ENCODE measurements around the gene FGGY.

The FGGY gene

DNA sequence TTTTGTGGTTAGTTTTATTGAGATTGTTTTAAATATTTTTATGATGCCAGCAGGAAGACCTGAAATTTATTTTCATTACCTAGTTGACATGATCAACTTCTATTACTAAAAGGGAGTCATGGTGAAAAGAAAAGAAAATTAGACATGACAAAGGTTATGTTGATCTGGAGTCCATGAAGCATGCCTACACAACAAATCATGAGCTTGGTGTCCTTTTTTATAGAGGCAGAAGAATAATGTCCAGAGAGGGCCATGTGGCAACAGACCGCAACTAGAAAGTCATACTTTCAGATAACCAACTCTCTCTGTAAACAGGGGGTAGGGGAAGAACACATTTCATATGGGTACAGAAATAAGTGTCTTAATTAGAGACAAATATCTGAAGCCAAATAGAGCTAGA lies 342.4 kb downstream of the FGGY start:
- ChIA-PET POLR2A (no interaction called here), CTCF (interaction anchor here (0.7 kb wide), 1 partner anchor 151 kb away, joined by 3 read pairs; no protein-coding TSS in a partner anchor)
- no peak overlapping the region for H3K4me3 ChIP-seq (ENCODE audit: low read depth, low read length)

More for the DNA sequence above, 342.4 kb downstream of the FGGY start:
- H3K9me3 ChIP-seq (ENCODE audit: control insufficient read depth, insufficient read depth, low read depth, low read length) = no peaks in the 10 kb centered on the region
- no peaks in the 10 kb centered on the region for H3K36me3 ChIP-seq (ENCODE audit: control insufficient read depth in 2 of 2, insufficient read depth in 1 of 2, low read length in 2 of 2)
- TF ChIP-seq ZNF146 (tag by site-specific recombination; IDR thresholded peaks at IDR 0.05) (no peak), ZNF274 (IDR thresholded peaks at IDR 0.05; ENCODE audit: low read length) (no peak), ZNF274 (tag by site-specific recombination; IDR thresholded peaks at IDR 0.05; ENCODE audit: borderline replicate concordance) (no peak), WT1 (tag by site-specific recombination; IDR thresholded peaks at IDR 0.05) (no peak), ZNF302 (tag by site-specific recombination; IDR thresholded peaks at IDR 0.05; ENCODE audit: low read depth) (no peak), ZNF157 (tag by site-specific recombination; IDR thresholded peaks at IDR 0.05) (no peak), ZNF223 (tag by site-specific recombination; IDR thresholded peaks at IDR 0.05) (no peak), EGR2 (tag by site-specific recombination; IDR thresholded peaks at IDR 0.05; ENCODE audit: low read depth) (no peak), ZXDB (tag by site-specific recombination; IDR thresholded peaks at IDR 0.05) (no peak), ZBTB21 (tag by site-specific recombination; IDR thresholded peaks at IDR 0.05) (no peak), MYNN (tag by site-specific recombination; IDR thresholded peaks at IDR 0.05; ENCODE audit: borderline replicate concordance) (no peak), ZNF423 (tag by site-specific recombination; IDR thresholded peaks at IDR 0.05) (no peak), ZNF585B (tag by site-specific recombination; IDR thresholded peaks at IDR 0.05) (no peak), ZNF626 (tag by site-specific recombination; IDR thresholded peaks at IDR 0.05) (no peak), ZNF114 (tag by site-specific recombination; IDR thresholded peaks at IDR 0.05) (no peak), KLF9 (tag by site-specific recombination; IDR thresholded peaks at IDR 0.05; ENCODE audit: low read depth) (no peak)
- TF ChIP-seq, protein P1, sequence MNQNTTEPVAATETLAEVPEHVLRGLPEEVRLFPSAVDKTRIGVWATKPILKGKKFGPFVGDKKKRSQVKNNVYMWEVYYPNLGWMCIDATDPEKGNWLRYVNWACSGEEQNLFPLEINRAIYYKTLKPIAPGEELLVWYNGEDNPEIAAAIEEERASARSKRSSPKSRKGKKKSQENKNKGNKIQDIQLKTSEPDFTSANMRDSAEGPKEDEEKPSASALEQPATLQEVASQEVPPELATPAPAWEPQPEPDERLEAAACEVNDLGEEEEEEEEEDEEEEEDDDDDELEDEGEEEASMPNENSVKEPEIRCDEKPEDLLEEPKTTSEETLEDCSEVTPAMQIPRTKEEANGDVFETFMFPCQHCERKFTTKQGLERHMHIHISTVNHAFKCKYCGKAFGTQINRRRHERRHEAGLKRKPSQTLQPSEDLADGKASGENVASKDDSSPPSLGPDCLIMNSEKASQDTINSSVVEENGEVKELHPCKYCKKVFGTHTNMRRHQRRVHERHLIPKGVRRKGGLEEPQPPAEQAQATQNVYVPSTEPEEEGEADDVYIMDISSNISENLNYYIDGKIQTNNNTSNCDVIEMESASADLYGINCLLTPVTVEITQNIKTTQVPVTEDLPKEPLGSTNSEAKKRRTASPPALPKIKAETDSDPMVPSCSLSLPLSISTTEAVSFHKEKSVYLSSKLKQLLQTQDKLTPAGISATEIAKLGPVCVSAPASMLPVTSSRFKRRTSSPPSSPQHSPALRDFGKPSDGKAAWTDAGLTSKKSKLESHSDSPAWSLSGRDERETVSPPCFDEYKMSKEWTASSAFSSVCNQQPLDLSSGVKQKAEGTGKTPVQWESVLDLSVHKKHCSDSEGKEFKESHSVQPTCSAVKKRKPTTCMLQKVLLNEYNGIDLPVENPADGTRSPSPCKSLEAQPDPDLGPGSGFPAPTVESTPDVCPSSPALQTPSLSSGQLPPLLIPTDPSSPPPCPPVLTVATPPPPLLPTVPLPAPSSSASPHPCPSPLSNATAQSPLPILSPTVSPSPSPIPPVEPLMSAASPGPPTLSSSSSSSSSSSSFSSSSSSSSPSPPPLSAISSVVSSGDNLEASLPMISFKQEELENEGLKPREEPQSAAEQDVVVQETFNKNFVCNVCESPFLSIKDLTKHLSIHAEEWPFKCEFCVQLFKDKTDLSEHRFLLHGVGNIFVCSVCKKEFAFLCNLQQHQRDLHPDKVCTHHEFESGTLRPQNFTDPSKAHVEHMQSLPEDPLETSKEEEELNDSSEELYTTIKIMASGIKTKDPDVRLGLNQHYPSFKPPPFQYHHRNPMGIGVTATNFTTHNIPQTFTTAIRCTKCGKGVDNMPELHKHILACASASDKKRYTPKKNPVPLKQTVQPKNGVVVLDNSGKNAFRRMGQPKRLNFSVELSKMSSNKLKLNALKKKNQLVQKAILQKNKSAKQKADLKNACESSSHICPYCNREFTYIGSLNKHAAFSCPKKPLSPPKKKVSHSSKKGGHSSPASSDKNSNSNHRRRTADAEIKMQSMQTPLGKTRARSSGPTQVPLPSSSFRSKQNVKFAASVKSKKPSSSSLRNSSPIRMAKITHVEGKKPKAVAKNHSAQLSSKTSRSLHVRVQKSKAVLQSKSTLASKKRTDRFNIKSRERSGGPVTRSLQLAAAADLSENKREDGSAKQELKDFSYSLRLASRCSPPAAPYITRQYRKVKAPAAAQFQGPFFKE (tag by site-specific recombination; IDR thresholded peaks at IDR 0.05; ENCODE audit: borderline replicate concordance) = no peak
- TF ChIP-seq, protein P2, sequence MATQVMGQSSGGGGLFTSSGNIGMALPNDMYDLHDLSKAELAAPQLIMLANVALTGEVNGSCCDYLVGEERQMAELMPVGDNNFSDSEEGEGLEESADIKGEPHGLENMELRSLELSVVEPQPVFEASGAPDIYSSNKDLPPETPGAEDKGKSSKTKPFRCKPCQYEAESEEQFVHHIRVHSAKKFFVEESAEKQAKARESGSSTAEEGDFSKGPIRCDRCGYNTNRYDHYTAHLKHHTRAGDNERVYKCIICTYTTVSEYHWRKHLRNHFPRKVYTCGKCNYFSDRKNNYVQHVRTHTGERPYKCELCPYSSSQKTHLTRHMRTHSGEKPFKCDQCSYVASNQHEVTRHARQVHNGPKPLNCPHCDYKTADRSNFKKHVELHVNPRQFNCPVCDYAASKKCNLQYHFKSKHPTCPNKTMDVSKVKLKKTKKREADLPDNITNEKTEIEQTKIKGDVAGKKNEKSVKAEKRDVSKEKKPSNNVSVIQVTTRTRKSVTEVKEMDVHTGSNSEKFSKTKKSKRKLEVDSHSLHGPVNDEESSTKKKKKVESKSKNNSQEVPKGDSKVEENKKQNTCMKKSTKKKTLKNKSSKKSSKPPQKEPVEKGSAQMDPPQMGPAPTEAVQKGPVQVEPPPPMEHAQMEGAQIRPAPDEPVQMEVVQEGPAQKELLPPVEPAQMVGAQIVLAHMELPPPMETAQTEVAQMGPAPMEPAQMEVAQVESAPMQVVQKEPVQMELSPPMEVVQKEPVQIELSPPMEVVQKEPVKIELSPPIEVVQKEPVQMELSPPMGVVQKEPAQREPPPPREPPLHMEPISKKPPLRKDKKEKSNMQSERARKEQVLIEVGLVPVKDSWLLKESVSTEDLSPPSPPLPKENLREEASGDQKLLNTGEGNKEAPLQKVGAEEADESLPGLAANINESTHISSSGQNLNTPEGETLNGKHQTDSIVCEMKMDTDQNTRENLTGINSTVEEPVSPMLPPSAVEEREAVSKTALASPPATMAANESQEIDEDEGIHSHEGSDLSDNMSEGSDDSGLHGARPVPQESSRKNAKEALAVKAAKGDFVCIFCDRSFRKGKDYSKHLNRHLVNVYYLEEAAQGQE (tag by site-specific recombination; IDR thresholded peaks at IDR 0.05) = no peak
- TF ChIP-seq, protein P3, sequence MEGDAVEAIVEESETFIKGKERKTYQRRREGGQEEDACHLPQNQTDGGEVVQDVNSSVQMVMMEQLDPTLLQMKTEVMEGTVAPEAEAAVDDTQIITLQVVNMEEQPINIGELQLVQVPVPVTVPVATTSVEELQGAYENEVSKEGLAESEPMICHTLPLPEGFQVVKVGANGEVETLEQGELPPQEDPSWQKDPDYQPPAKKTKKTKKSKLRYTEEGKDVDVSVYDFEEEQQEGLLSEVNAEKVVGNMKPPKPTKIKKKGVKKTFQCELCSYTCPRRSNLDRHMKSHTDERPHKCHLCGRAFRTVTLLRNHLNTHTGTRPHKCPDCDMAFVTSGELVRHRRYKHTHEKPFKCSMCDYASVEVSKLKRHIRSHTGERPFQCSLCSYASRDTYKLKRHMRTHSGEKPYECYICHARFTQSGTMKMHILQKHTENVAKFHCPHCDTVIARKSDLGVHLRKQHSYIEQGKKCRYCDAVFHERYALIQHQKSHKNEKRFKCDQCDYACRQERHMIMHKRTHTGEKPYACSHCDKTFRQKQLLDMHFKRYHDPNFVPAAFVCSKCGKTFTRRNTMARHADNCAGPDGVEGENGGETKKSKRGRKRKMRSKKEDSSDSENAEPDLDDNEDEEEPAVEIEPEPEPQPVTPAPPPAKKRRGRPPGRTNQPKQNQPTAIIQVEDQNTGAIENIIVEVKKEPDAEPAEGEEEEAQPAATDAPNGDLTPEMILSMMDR (tag by site-specific recombination; IDR thresholded peaks at IDR 0.05) = no peak
- TF ChIP-seq, protein P4, sequence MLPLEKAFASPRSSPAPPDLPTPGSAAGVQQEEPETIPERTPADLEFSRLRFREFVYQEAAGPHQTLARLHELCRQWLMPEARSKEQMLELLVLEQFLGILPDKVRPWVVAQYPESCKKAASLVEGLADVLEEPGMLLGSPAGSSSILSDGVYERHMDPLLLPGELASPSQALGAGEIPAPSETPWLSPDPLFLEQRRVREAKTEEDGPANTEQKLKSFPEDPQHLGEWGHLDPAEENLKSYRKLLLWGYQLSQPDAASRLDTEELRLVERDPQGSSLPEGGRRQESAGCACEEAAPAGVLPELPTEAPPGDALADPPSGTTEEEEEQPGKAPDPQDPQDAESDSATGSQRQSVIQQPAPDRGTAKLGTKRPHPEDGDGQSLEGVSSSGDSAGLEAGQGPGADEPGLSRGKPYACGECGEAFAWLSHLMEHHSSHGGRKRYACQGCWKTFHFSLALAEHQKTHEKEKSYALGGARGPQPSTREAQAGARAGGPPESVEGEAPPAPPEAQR (tag by site-specific recombination; IDR thresholded peaks at IDR 0.05) = no peak
- H3K4me1 ChIP-seq (ENCODE audit: control insufficient read depth, insufficient read depth, low read length) = no peaks in the 10 kb centered on the region
- no peak overlapping the region for H3K27ac ChIP-seq (ENCODE audit: extremely low read depth, low read depth, low read length)

Data from HEK293 (cell line).